NCI-H146 (cell line): ENCODE measurements around the gene SKAP1.
"Not testable (repeated sequence)": the region's sequence is repeated elsewhere in the genome, so short reads cannot be mapped to it uniquely, and the experiment has no call there.

Experiments
- DNase-seq: peaks from one replicate; lab custom pipeline; 2025; lab: John Stamatoyannopoulos, UW

Gene SKAP1

GRCh38 chr17:48328457-48328856 lies 101.6 kb downstream of the SKAP1 start:
- peak; percentile 10 for DNase-seq

GRCh38 chr17:48326310-48326709 lies 103.7 kb downstream of the SKAP1 start:
- no peak for DNase-seq

- no peak for DNase-seq
These were observed 108.0 kb downstream of the SKAP1 start for GRCh38 chr17:48322060-48322459.

- DNase-seq: no peak
These were observed 112.3 kb downstream of the SKAP1 start for GRCh38 chr17:48317732-48318131.

GRCh38 chr17:48314716-48315115 lies 115.3 kb downstream of the SKAP1 start:
- DNase-seq: no peak

GRCh38 chr17:48313096-48313755 lies 116.8 kb downstream of the SKAP1 start:
- no peak for DNase-seq

- no peak for DNase-seq
These were observed 118.7 kb downstream of the SKAP1 start for GRCh38 chr17:48311324-48311723.

GRCh38 chr17:48310748-48311213 lies 119.2 kb downstream of the SKAP1 start:
- DNase-seq: peak; percentile 92

GRCh38 chr17:48308581-48308980 lies 121.4 kb downstream of the SKAP1 start:
- DNase-seq: no peak

- peak; percentile 66 for DNase-seq
These were observed 122.1 kb downstream of the SKAP1 start for GRCh38 chr17:48307814-48308411.

GRCh38 chr17:48307255-48307654 lies 122.8 kb downstream of the SKAP1 start:
- DNase-seq: no peak

GRCh38 chr17:48301002-48301401 lies 129.0 kb downstream of the SKAP1 start:
- no peak for DNase-seq

- no peak for DNase-seq
These were observed 130.3 kb downstream of the SKAP1 start for GRCh38 chr17:48299760-48300159.

- no peak for DNase-seq
These were observed 132.2 kb downstream of the SKAP1 start for GRCh38 chr17:48297825-48298224.

- DNase-seq: no peak
These were observed 133.6 kb downstream of the SKAP1 start for GRCh38 chr17:48296453-48296852.

- DNase-seq: no peak
These were observed 134.4 kb downstream of the SKAP1 start for GRCh38 chr17:48295362-48296288.

GRCh38 chr17:48294806-48295361 lies 135.1 kb downstream of the SKAP1 start:
- DNase-seq: no peak

- peak; percentile 64 for DNase-seq
These were observed 135.8 kb downstream of the SKAP1 start for GRCh38 chr17:48294020-48294805.

- DNase-seq: peak; percentile 62
These were observed 136.5 kb downstream of the SKAP1 start for GRCh38 chr17:48293319-48294019.

- peak; percentile 65 for DNase-seq
These were observed 139.6 kb downstream of the SKAP1 start for GRCh38 chr17:48290378-48290777.

GRCh38 chr17:48286917-48287316 lies 143.1 kb downstream of the SKAP1 start:
- not testable (repeated sequence) for DNase-seq
